ENCODE measurements around the gene AFG1L. TPM values are rescaled to one million over a fixed set of nuclear protein-coding genes. Genes with fewer than 3 reads are reported as not detected.

AFG1L gene
- total RNA-seq, 1 donor from 2014 or later = 3.7 TPM

- H3K27ac ChIP-seq = no peak overlapping the region
- no peaks in the 10 kb centered on the region for H3K4me1 ChIP-seq
- no peaks in the 10 kb centered on the region for H3K27me3 ChIP-seq
- TF ChIP-seq POLR2AphosphoS5 (IDR thresholded peaks at IDR 0.05; ENCODE audit: insufficient read depth in 1 of 2, low read depth in 1 of 2) (no peak), CTCF (IDR thresholded peaks at IDR 0.05) (no peak), POLR2A (IDR thresholded peaks at IDR 0.05) (no peak)
- DNase-seq (ENCODE audit: extremely low spot score in 2 of 2) = no peak
- H3K9me3 ChIP-seq = no peaks in the 10 kb centered on the region
- H3K4me3 ChIP-seq = no peak overlapping the region
- intact Hi-C loops (cut with DNase I) = no loop called here
- no peaks in the 10 kb centered on the region for H3K36me3 ChIP-seq
Measured at GRCh38 chr6:108350528-108350927, 55.7 kb downstream of the AFG1L start.

GRCh38 chr6:108353853-108354252, 59.0 kb downstream of the AFG1L start:
- Histone ChIP-seq H3K9me3 (no peaks in the 10 kb centered on the region), H3K4me1 (no peaks in the 10 kb centered on the region), H3K27me3 (no peaks in the 10 kb centered on the region), H3K4me3 (no peak overlapping the region), H3K36me3 (no peaks in the 10 kb centered on the region), H3K27ac (no peak overlapping the region)
- TF ChIP-seq CTCF (IDR thresholded peaks at IDR 0.05) = no peak
- no peak for TF ChIP-seq POLR2A (IDR thresholded peaks at IDR 0.05)
- no peak for TF ChIP-seq POLR2AphosphoS5 (IDR thresholded peaks at IDR 0.05; ENCODE audit: insufficient read depth in 1 of 2, low read depth in 1 of 2)
- DNase-seq (ENCODE audit: extremely low spot score in 2 of 2) = no peak
- intact Hi-C loops (cut with DNase I) = no loop called here

- H3K9me3 ChIP-seq = no peaks in the 10 kb centered on the region
- H3K4me1 ChIP-seq = no peaks in the 10 kb centered on the region
- H3K36me3 ChIP-seq = no peaks in the 10 kb centered on the region
- no peak overlapping the region for H3K27ac ChIP-seq
- no peak overlapping the region for H3K4me3 ChIP-seq
- TF ChIP-seq POLR2A (IDR thresholded peaks at IDR 0.05) (no peak), CTCF (IDR thresholded peaks at IDR 0.05) (no peak), POLR2AphosphoS5 (IDR thresholded peaks at IDR 0.05; ENCODE audit: insufficient read depth in 1 of 2, low read depth in 1 of 2) (no peak)
- no peak for DNase-seq (ENCODE audit: extremely low spot score in 2 of 2)
- intact Hi-C loops (cut with DNase I) = no loop called here
- H3K27me3 ChIP-seq = no peaks in the 10 kb centered on the region
Measured at GRCh38 chr6:108355120-108355519, 60.3 kb downstream of the AFG1L start.

- TF ChIP-seq POLR2AphosphoS5 (IDR thresholded peaks at IDR 0.05; ENCODE audit: insufficient read depth in 1 of 2, low read depth in 1 of 2) = no peak
Measured at GRCh38 chr6:108355890-108356289, 61.0 kb downstream of the AFG1L start.

GRCh38 chr6:108359901-108360882, 65.3 kb downstream of the AFG1L start:
- Histone ChIP-seq H3K9me3 (no peaks in the 10 kb centered on the region), H3K27me3 (no peaks in the 10 kb centered on the region), H3K4me3 (no peak overlapping the region), H3K36me3 (no peaks in the 10 kb centered on the region), H3K4me1 (peaks cover 7% of the 10 kb centered on the region), H3K27ac (no peak overlapping the region)
- intact Hi-C loops (cut with DNase I) = no loop called here
- TF ChIP-seq POLR2A (IDR thresholded peaks at IDR 0.05) (no peak), POLR2AphosphoS5 (IDR thresholded peaks at IDR 0.05; ENCODE audit: insufficient read depth in 1 of 2, low read depth in 1 of 2) (no peak), CTCF (IDR thresholded peaks at IDR 0.05) (no peak)
- DNase-seq (ENCODE audit: extremely low spot score in 2 of 2) = no peak

More at GRCh38 chr6:108355890-108356289, 61.0 kb downstream of the AFG1L start:
- H3K27ac ChIP-seq = no peak overlapping the region
- H3K36me3 ChIP-seq = no peaks in the 10 kb centered on the region
- no peak overlapping the region for H3K4me3 ChIP-seq
- intact Hi-C loops (cut with DNase I) = no loop called here
- no peaks in the 10 kb centered on the region for H3K27me3 ChIP-seq
- no peaks in the 10 kb centered on the region for H3K9me3 ChIP-seq
- no peaks in the 10 kb centered on the region for H3K4me1 ChIP-seq
- no peak for DNase-seq (ENCODE audit: extremely low spot score in 2 of 2)
